Activated T-helper 1 cell treated with anti-CD3 and anti-CD28 coated beads, Interleukin-2, amount 50 U/mL, for 16 hours (primary cell): ENCODE data around the gene PSD.

Source experiments
- DNase-seq, 2 donors: peaks; one replicate each; pipeline ENCODE4 v3.0.0-alpha.2; 2020; ENCODE audit warnings: low read depth in 1 of 2, low spot score in 1 of 2

The PSD gene

GRCh38 chr10:102420714-102421506, 2.3 kb upstream of the PSD start, which contains the start of gene FBXL15:
Gene FBXL15 (plus strand): TSS chr10:102420836. CDS start chr10:102421130, 294 bp downstream.
- peak; percentile 91 for DNase-seq

GRCh38 chr10:102420181-102420713, 1.7 kb upstream of the PSD start:
- DNase-seq, result no peak

GRCh38 chr10:102419269-102420180, 940 bp upstream of the PSD start:
- DNase-seq, result peak; percentile 45 to 56

- no peak for DNase-seq
Observed at GRCh38 chr10:102416695-102417094, 1.9 kb downstream of the PSD start.

- no peak for DNase-seq
Observed at GRCh38 chr10:102416283-102416682, 2.3 kb downstream of the PSD start.

- no peak for DNase-seq
Observed at GRCh38 chr10:102414749-102415148, 3.8 kb downstream of the PSD start.

- DNase-seq, result no peak
Observed at GRCh38 chr10:102413806-102414561, 4.6 kb downstream of the PSD start.

- no peak for DNase-seq
Observed at GRCh38 chr10:102413053-102413705, 5.4 kb downstream of the PSD start.

- DNase-seq, result no peak
Observed at GRCh38 chr10:102412293-102412692, 6.3 kb downstream of the PSD start.

GRCh38 chr10:102411341-102412255, 7.0 kb downstream of the PSD start:
- DNase-seq, result no peak

GRCh38 chr10:102410429-102411073, 8.0 kb downstream of the PSD start:
- DNase-seq, result no peak

- DNase-seq, result no peak
Observed at GRCh38 chr10:102409604-102410428, 8.8 kb downstream of the PSD start.

GRCh38 chr10:102408728-102409603, 9.6 kb downstream of the PSD start:
- peak; percentile 41 to 55 for DNase-seq

GRCh38 chr10:102408131-102408727, 10.4 kb downstream of the PSD start:
- DNase-seq, result no peak

GRCh38 chr10:102407425-102408130, 11.0 kb downstream of the PSD start:
- no peak for DNase-seq

GRCh38 chr10:102406815-102407214, 11.8 kb downstream of the PSD start:
- DNase-seq, result no peak
